Measurements from ENCODE around the gene DOK5.
"Not testable (repeated sequence)": the region's sequence is repeated elsewhere in the genome, so short reads cannot be mapped to it uniquely, and the experiment has no call there.

DOK5 gene

GRCh38 chr20:54435015-54435414 is 40.4 kb upstream of the DOK5 start:
- H3K4me3 ChIP-seq (ENCODE audit: low read length): no peak overlapping the region
- no peak for DNase-seq (ENCODE audit: low read depth)
- no peak for TF ChIP-seq CTCF (IDR thresholded peaks at IDR 0.05; ENCODE audit: insufficient read depth, low read depth, low read length, missing control alignments)

- not testable (repeated sequence) for DNase-seq (ENCODE audit: low read depth); H3K4me3 ChIP-seq (ENCODE audit: low read length)
These were observed 39.0 kb upstream of the DOK5 start for GRCh38 chr20:54436410-54436809.

- TF ChIP-seq CTCF (IDR thresholded peaks at IDR 0.05; ENCODE audit: insufficient read depth, low read depth, low read length, missing control alignments): no peak
- no peak overlapping the region for H3K4me3 ChIP-seq (ENCODE audit: low read length)
- no peak for DNase-seq (ENCODE audit: low read depth)
These were observed 37.2 kb upstream of the DOK5 start for GRCh38 chr20:54438166-54438565.

GRCh38 chr20:54450207-54450606 is 25.2 kb upstream of the DOK5 start:
- DNase-seq (ENCODE audit: low read depth): no peak
- no peak overlapping the region for H3K4me3 ChIP-seq (ENCODE audit: low read length)
- no peak for TF ChIP-seq CTCF (IDR thresholded peaks at IDR 0.05; ENCODE audit: insufficient read depth, low read depth, low read length, missing control alignments)

- DNase-seq (ENCODE audit: low read depth): no peak
- no peak for TF ChIP-seq CTCF (IDR thresholded peaks at IDR 0.05; ENCODE audit: insufficient read depth, low read depth, low read length, missing control alignments)
- no peak overlapping the region for H3K4me3 ChIP-seq (ENCODE audit: low read length)
These were observed 24.2 kb upstream of the DOK5 start for GRCh38 chr20:54451171-54451570.

GRCh38 chr20:54452277-54452676 is 23.1 kb upstream of the DOK5 start:
- TF ChIP-seq CTCF (IDR thresholded peaks at IDR 0.05; ENCODE audit: insufficient read depth, low read depth, low read length, missing control alignments): no peak
- no peak overlapping the region for H3K4me3 ChIP-seq (ENCODE audit: low read length)
- no peak for DNase-seq (ENCODE audit: low read depth)

GRCh38 chr20:54454982-54455381 is 20.4 kb upstream of the DOK5 start:
- H3K4me3 ChIP-seq (ENCODE audit: low read length): no peak overlapping the region
- TF ChIP-seq CTCF (IDR thresholded peaks at IDR 0.05; ENCODE audit: insufficient read depth, low read depth, low read length, missing control alignments): no peak
- DNase-seq (ENCODE audit: low read depth): no peak

- no peak for TF ChIP-seq CTCF (IDR thresholded peaks at IDR 0.05; ENCODE audit: insufficient read depth, low read depth, low read length, missing control alignments)
- H3K4me3 ChIP-seq (ENCODE audit: low read length): no peak overlapping the region
- no peak for DNase-seq (ENCODE audit: low read depth)
These were observed 19.0 kb upstream of the DOK5 start for GRCh38 chr20:54456423-54456822.

All from epithelial cell of esophagus (primary cell).